SK-N-SH (cell line): ENCODE measurements around the gene PLRG1.

ENCODE experiments used
- EP300 ChIP-seq, 2 experiments: IDR thresholded peaks; 2 replicates each; pipeline versions ENCODE4 v1.4.0 to v1.6.1; 2012; ENCODE audit warnings: borderline replicate concordance in 1 of 2, low read depth in 1 of 2, low read length in 1 of 2
- EZH2phosphoT487 ChIP-seq: fragments of 200-600 bp; sonication (generic); IDR thresholded peaks from 2 replicates; pipeline ENCODE4 v1.6.1; 2017; ENCODE audit warnings: low read depth, mixed run types, mild to moderate bottlenecking, antibody characterized with exemption, moderate library complexity, borderline replicate concordance
- RAD21 ChIP-seq: IDR thresholded peaks from 2 replicates; pipeline ENCODE4 v1.6.1; 2012; ENCODE audit warnings: mild to moderate bottlenecking, low read length
- RFX5 ChIP-seq: IDR thresholded peaks from 2 replicates; pipeline ENCODE4 v1.6.1; 2012; ENCODE audit warnings: mild to moderate bottlenecking, improper control_type of control experiment, low read length
- SMC3 ChIP-seq: IDR thresholded peaks from 2 replicates; pipeline ENCODE4 v1.6.1; 2012; ENCODE audit warnings: low read depth, low read length, improper control_type of control experiment
- TCF12 ChIP-seq: IDR thresholded peaks from 2 replicates; pipeline ENCODE4 v1.4.0; 2012
- TF ChIP-seq, protein P1 (sequence below): fragments of 200-600 bp; sonication (generic); IDR thresholded peaks from 2 replicates; pipeline ENCODE4 v1.6.1; 2017; ENCODE audit warnings: antibody characterized with exemption, mild to moderate bottlenecking, moderate library complexity
- TF ChIP-seq, protein P2 (sequence below): IDR thresholded peaks from 2 replicates; pipeline ENCODE4 v1.4.0; 2012; ENCODE audit warnings: low read depth, borderline replicate concordance

DNA sequence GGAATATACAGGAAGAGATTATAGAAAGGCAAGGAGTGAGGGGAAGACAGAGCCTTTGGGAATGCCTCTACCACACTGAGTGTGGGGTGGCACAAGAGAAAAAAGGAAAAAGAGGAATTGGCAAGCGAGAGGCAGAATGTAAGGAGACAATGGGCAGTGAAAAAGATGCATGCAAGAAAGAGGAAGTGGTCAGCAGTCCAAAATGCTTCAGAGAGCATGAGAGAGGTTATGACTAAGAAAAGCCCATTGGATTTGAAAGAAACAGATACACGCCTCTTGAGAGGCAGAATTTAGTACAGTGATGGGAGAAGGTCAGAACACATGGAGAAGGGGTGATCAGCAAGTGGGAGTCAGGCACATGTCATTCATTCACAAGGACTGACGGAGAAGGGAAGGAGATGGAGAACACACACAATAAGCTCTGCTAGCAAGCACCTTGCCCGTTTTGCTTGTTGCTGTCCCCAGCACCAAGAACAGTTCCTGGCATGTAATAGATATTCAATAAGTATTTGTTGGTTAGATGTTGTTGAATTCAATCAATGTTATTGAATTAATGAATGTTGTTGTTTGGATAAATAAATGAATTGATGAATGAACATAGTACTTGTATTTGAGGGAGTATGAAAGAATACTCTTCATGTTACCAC lies 65.0 kb downstream of the PLRG1 start:
- TF ChIP-seq EZH2phosphoT487 (no peak), RFX5 (no peak), TCF12 (no peak), SMC3 (no peak), RAD21 (no peak), EP300 (IDR thresholded peaks at IDR 0.05; ENCODE audit: borderline replicate concordance in 1 of 2, low read depth in 1 of 2, low read length in 1 of 2) (no peak)
- TF ChIP-seq, protein P1, sequence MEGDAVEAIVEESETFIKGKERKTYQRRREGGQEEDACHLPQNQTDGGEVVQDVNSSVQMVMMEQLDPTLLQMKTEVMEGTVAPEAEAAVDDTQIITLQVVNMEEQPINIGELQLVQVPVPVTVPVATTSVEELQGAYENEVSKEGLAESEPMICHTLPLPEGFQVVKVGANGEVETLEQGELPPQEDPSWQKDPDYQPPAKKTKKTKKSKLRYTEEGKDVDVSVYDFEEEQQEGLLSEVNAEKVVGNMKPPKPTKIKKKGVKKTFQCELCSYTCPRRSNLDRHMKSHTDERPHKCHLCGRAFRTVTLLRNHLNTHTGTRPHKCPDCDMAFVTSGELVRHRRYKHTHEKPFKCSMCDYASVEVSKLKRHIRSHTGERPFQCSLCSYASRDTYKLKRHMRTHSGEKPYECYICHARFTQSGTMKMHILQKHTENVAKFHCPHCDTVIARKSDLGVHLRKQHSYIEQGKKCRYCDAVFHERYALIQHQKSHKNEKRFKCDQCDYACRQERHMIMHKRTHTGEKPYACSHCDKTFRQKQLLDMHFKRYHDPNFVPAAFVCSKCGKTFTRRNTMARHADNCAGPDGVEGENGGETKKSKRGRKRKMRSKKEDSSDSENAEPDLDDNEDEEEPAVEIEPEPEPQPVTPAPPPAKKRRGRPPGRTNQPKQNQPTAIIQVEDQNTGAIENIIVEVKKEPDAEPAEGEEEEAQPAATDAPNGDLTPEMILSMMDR: no peak
- TF ChIP-seq, protein P2, sequence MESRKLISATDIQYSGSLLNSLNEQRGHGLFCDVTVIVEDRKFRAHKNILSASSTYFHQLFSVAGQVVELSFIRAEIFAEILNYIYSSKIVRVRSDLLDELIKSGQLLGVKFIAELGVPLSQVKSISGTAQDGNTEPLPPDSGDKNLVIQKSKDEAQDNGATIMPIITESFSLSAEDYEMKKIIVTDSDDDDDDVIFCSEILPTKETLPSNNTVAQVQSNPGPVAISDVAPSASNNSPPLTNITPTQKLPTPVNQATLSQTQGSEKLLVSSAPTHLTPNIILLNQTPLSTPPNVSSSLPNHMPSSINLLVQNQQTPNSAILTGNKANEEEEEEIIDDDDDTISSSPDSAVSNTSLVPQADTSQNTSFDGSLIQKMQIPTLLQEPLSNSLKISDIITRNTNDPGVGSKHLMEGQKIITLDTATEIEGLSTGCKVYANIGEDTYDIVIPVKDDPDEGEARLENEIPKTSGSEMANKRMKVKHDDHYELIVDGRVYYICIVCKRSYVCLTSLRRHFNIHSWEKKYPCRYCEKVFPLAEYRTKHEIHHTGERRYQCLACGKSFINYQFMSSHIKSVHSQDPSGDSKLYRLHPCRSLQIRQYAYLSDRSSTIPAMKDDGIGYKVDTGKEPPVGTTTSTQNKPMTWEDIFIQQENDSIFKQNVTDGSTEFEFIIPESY: no peak
